Inflammatory macrophage (primary cell): Measurements from ENCODE around the gene OTUD6A.
"Not testable (repeated sequence)": the region's sequence is repeated elsewhere in the genome, so short reads cannot be mapped to it uniquely, and the experiment has no call there.

Source experiments
- DNase-seq, 2 donors: peaks; one replicate each; pipeline ENCODE4 v3.0.0-alpha.2; 2020 to 2022

Gene OTUD6A

DNA sequence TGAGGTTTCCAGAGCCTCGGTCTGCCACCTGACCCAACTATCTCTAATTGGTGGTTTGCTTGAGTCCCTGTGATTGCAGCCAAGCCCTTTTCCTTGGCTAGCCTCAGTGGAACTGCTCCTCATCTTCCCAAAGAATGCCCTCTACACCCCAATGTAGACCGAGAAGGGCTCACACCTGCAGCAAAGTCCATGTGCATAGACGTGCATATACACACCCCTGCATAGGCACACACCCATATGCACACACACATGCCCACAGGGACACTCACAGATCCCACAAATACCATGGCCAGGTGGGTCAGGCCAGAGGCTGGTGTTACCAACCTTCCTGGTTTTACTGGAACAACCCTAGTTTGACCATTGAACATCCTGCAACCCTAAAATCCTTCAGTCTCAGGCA lies 12.9 kb upstream of the OTUD6A start:
- DNase-seq: no peak

DNA sequence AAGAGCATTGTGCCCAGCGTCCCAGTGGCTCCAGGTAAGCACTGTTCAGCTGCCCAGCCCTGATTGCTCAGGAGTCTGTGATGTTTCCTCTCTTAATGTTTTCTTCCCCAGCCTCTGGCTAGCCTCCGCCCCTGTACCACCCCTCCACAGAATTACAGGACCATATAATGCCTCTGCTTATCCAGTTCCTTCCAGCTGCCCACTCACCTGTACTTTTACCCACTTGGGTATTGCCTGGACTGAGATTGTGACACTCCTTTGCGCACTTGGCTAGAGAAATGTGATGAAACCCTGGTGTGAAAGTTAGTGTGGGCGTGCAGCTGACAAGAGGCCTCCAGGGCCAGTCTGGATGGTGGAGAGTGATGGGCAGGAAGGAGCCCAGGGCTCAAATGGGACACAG lies 12.3 kb upstream of the OTUD6A start, which contains the start of gene AWAT2:
Gene AWAT2, minus strand, starts transcription at position 14 of the 400 bp plus-strand sequence. Its CDS starts 6 bp downstream, at position 8.
- peak; percentile 37 to 53 for DNase-seq

DNA sequence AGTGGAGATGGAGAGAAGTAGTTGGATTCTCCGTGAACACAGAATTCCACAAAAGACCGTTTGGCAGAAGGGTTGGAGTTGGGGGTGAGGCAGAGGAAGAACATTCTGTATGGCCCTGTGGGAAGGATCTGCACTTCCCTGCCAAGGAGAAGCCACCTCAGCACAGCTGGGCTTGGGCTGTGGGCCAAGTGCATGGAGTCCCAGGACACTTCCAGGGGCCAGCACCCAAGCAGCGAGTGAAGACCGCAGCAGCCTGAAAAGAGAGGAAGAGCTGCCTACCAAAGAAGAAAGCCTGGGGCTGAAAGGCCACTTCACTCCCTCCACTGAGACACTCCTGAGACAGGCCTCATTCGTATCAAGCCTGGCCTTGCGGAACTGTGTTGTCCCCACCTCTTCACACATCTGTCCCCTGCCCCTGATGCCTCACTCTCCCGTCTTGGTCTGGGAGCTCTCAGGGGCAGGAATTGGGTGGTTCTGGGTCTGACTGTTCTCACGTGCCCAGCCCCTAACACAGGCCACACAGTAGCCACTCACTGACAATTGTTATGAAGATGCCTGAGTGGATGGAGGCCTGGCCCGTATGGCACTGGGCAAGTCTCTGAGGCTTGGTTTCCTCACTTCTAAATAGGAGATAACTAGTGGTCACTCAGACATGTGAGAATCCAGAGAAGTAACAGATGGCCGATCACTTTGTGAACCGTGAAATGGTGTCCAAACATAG lies 9.2 kb upstream of the OTUD6A start:
- no peak for DNase-seq

DNA sequence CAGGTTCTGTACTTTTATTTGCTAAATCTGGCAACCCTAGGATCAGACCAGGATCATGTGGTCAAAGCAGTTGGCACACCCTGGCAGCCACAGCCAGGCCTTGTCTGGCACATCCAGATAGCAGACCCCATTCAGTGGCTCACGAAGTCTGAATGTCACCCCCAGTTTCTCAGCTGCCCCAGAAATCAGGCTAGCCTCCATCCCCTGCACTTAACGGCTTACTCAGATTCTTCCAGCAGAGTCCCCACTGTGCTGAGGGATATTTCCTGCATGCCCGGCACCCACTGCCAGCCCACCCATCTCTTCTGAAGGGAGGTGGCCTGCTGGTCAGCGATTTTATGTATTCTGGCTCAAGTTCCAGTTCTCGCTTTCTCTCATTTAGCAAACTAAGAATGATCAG lies 7.9 kb upstream of the OTUD6A start:
- no peak for DNase-seq

DNA sequence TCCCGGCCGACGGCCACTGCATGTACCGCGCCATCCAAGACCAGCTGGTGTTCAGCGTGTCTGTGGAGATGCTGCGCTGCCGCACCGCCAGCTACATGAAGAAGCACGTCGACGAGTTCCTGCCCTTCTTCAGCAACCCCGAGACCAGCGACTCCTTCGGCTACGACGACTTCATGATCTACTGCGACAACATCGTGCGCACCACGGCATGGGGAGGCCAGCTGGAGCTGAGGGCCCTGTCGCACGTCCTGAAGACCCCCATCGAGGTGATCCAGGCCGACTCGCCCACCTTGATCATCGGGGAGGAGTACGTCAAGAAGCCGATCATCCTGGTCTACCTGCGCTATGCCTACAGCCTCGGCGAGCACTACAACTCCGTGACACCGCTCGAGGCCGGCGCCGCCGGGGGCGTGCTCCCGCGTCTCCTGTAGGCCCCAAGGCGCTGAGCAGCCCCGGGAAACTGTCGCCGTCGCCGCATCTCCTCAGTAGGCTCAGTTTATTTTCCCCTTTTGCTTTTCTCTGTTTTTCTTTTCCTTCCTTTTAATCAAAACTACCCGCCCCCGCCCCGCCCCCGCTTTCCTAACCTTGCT lies 799 bp downstream of the OTUD6A start:
- DNase-seq: no peak

DNA sequence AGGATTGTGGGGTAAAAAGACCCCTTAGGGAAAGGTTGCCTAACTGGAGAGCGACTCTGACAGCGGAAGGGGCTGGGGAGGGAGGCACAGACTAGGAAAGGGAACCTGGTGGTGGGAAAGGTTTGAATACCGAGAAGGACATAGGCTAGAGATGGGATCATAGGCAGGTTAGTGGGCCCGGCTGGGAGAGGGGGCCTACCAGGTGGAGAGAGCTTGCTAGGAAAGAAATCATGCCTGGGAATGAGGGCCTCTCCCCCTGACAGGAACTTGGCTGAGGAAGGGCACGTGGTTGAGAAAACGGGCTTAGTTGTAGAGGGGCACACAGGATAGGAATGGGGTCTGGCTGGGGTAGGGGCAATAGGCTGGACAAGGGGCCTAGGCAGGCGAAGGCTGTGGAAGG lies 4.4 kb downstream of the OTUD6A start:
- no peak for DNase-seq

DNA sequence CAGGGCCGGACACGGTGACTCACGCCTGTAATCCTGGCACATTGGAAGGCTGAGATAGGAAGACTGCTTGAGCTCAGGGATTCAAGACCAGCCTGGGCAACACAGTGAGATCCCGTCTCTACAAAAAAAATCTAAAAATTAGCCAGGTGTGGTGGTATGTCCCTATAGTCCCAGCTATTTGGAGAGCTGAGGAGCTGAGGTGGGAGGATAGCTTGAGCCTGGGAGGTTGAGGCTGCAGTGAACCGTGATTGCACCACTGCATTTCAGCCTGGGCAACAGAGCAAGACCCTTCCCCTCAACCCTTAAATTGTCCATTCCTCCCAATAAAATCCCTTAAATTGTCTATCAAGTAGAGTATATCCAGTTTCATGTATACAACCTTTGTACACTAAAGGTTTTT lies 17.0 kb downstream of the OTUD6A start:
- no peak for DNase-seq

DNA sequence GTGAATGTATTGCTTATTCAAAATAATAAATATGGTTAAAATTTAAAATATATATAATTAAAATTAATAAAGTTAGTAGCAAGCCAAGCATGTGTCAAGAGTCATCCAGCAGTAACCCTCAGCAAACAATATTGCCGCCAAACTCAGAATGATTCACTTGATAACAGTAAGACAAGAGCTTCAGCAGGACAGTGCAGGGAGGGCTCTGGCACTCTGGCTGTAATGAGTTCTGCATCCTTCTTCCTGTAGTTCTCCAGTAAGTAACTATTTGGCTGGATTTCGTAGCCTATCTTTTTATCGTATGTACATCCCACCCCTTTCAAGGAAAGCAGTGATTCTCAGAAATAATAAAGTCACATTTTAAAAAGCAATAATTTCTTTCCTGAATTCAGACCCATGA lies 17.6 kb downstream of the OTUD6A start:
- DNase-seq: no peak

DNA sequence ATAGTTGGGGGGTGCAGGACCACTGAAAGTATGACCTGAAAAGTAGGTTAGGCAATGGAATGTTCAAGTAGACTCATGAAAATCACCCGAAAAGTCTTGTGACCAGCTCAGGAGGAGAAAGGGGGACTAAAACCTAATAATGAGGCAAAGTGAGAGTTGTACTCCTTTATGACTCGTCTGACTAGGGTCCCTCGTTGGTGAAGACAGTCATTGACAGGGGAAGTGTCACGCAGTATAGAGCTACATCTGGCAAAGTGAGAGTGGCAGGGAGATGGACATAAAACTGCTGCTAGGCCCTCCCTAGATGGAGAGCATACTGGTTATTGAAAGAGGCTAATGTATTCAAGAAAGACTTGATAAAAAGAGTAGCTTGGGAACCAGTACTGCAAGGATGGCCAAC lies 20.5 kb downstream of the OTUD6A start:
- DNase-seq: no peak

DNA sequence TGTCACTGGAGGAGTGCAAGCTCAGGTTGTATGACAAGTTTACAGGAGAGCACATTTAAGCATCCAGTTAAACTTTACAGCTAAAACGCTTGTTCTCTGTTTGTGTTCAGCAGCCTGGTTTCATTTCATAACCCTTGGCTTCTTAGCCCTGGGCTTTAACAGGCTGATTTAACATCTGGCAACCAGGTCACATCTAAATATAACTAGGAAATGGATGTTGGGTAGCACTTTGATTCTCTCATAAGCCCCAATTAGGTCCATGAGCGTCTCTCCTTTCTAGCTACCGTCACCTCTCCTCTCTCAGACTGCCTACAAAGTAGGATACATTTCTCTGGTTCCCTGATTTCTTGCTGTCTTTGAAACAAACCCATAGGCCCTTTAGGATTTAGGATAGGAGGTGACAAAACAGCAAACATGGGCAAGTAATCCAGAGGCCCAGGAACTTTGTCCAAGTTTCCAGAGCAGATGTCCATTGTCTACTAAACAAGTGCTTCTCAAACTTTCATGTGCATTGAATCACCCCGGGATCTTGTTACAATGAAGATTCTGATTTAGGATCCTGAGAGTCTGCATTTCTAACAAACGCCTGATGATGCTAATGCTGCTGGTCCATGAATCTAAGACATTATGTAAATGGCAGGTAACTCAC lies 22.5 kb downstream of the OTUD6A start:
- DNase-seq: no peak

DNA sequence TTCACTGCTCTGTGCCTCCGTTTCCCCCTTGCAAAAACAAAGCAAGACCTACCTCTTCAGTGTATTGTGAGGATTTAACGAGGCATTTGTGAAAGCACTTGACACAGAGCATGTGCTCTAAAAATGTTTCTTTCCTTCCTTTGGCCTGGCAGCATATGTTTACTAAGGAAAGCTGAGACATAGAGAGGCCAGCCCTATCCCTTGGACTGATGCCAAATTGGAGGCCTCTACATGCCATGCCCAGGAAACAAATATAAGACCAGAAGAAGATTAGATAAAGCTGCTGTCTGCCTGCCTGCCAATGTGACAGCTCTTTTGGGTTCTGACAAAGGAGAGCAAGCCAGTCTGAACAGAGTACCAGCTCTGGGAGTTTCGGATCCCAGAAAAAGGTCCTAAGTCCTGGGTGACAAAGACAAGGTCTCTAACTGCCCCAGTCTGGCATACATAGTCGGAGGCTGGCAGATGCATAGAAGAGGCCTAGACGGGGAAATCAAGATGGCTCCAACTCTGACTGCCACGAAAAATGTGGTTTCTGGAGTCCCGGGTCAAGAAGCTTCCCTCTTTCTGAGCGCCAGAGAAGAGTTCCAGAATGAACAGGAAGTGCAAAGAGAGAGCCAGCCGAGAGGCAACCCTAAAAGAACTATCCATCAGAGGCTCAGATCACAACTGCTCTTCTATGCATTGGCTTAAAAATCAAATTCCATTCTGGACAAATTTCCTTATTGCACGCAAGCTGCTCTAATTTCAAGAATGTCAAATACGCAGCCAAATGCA lies 25.8 kb downstream of the OTUD6A start:
- no peak for DNase-seq

DNA sequence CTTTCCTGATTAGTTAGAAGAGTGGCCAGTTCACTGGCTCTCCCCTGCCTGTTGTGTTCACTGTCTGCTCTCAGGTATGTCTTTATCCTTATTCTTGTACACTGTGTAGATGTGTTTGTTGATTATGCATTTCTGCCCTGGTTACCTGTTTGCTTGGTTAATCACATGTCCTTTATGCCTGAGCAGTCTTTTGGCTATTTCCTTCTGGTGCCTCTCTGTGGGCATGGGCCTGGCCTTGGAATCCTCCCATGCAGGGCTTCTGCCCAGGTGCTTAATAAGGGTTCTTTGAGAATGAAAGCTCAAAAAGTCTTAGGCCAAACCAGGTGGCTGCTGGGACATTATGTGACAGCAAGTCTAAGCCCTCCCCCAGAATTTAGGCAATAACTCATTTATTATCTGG lies 26.5 kb downstream of the OTUD6A start:
- DNase-seq: no peak

DNA sequence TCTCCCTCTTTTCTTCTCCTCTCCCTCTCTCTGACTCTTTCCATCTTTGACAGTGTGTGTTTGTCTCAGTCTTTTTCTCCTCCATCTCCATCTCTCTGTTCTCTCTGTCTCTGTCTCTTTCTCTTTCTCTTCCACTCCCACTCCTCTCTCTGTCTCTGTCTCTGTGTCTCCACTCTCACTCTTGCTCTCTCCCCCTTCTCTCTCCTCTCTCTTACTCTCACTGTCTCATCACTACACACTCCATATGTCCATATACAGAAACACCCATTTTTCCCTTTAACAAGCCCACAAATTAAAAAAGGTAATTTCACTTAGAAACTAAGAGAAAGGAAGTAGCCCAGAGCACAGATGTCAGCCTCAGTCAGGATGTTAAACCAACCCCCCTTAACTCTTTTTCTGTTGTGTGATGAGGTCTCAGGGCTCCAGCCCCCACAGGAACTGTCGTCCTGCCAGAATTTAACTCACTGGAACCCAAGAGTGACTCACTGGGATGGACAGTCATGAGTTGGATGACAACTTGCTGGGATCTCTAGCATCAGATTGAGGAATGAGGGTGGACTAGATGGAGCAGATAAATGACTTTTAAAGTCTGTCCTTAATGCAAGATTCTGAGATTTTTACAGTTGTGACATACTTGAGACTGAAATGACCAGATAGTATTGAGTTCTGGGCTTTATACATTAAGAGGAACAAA lies 27.5 kb downstream of the OTUD6A start:
- no peak for DNase-seq

DNA sequence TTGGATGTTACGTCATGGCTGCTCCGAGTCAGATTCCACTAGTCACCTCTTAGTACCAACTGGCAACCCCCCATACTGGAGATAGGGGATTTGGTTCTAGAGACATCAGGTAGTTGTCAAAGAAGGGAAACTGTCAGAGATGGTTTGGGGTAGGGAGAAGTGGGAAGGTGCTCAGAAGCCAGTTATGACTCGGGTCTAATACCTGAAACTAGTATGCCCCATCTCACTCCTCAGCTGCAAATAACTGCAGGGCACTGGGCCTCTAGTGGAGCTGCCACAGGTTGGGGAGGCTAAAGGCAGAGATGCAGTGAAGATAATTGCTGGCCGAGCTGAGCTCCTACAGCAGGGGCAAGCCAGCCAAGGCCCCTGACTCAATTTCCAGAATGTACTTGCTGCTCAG lies 30.0 kb downstream of the OTUD6A start:
- no peak for DNase-seq

DNA sequence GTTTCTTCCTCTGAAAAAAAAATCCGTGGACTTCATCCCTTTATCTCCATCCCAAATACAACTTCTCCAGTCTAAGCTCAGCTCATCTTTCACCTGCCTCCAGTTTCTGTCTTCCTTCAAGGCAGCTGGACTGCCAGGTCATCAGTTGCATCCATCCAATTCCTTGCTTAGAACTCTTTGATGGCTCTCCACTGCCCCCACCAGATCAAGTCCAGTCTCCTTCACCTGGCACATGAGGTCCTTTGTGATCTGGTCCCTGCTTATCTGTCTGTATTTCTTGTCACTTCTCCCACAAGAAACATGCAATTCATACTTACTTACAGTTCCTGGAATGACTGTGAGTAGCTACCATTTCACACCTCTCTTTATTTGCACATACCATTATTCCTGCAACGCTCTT lies 33.8 kb downstream of the OTUD6A start:
- no peak for DNase-seq

DNA sequence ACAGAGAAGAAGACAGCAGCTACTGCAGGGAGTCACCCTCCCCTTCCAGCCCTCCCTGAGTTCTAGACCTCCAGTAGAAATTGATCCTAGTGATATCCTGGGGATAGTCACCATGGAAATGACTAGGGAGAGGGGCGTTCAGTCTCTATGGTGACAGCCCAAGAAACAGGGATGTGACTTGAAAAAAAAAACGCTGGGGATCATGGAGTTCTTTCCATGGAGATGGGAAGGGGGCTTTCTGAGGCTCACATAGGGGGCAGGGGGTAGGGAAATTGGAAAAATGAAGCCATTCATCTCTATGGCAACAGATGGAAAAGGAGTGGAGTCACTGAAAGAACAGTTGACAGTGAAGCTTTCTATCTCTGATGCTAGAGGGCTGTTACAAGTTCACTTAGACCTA lies 43.0 kb downstream of the OTUD6A start:
- DNase-seq: no peak

DNA sequence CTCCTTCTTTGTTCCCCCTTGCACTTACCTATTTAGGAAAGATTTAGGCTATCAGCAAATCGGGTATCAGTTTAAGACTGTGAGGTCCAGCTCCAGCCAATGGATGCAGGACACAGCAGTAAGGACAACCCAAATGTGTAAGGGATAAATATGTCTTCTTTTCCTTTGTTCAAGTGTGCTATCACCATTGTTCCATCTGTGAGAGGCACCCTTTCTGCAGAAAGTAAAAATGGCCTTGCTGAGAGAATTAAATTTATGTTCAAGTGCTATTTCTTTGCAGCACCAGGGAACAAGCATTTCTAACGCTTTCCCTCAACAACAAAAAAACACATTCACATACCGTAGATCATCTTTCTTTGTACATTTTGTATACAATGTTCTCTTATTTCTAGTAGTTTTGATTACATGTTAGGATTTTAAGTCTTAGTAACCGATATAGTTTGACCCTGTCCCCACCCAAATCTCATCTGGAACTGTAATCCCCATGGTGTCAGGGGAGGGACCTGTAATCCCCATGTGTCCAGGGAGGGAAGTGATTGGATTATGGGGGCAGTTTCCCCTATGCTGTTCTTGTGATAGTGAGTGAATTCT lies 49.3 kb downstream of the OTUD6A start:
- DNase-seq: not testable (repeated sequence)
